ENCODE data around the gene CDK1.

DNA sequence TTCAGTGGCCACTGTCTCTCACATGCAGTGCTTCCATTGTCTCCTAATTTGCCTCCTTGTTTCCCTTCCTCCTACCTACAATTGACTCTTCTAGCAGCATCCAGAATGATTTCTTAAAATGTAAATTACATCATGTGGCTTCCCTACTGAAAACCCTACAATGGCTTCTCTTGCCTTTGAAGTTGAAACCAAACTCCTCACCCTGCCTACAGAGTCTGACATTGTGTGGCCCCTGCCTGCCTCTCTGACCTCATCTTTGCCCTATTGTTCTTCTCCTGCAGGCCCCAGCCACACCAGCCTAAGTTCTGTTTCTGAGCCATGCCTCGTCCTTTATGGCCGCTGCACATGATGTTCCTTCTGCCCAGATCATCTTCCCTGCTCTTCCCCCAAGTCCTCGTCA is 35.8 kb upstream of the CDK1 start:
- TF ChIP-seq, protein P1, sequence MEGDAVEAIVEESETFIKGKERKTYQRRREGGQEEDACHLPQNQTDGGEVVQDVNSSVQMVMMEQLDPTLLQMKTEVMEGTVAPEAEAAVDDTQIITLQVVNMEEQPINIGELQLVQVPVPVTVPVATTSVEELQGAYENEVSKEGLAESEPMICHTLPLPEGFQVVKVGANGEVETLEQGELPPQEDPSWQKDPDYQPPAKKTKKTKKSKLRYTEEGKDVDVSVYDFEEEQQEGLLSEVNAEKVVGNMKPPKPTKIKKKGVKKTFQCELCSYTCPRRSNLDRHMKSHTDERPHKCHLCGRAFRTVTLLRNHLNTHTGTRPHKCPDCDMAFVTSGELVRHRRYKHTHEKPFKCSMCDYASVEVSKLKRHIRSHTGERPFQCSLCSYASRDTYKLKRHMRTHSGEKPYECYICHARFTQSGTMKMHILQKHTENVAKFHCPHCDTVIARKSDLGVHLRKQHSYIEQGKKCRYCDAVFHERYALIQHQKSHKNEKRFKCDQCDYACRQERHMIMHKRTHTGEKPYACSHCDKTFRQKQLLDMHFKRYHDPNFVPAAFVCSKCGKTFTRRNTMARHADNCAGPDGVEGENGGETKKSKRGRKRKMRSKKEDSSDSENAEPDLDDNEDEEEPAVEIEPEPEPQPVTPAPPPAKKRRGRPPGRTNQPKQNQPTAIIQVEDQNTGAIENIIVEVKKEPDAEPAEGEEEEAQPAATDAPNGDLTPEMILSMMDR (optimal IDR thresholded peaks at IDR 0.05 in 1 of 3, IDR thresholded peaks at IDR 0.05 in 1 of 3, conservative IDR thresholded peaks at IDR 0.05 in 1 of 3; ENCODE audit: extremely low read depth in 1 of 3, insufficient read depth in 2 of 3, low read length in 3 of 3) = no peak
- TF ChIP-seq EZH2 (IDR thresholded peaks at IDR 0.05; ENCODE audit: low read length) = no peak
